Fibroblast of mammary gland (primary cell): Measurements from ENCODE around the gene TMCO2.
"Not testable (repeated sequence)": the region's sequence is repeated elsewhere in the genome, so short reads cannot be mapped to it uniquely, and the experiment has no call there.

ENCODE experiments used
- DNase-seq: peaks from one replicate; pipeline ENCODE4 v3.0.0-alpha.2; 2010; ENCODE audit warnings: low read depth
- H3K4me3 ChIP-seq: 2 replicates; pipeline ENCODE4 v1.5.1; 2011; ENCODE audit warnings: low read depth, mild to moderate bottlenecking, low read length, moderate library complexity; ENCODE audit not compliant: control insufficient read depth
- CTCF ChIP-seq: conservative IDR thresholded peaks from 2 replicates; pipeline ENCODE4 v1.5.1; 2011; ENCODE audit warnings: low read depth, low read length, inconsistent platforms; ENCODE audit not compliant: control insufficient read depth, insufficient read depth

TMCO2 gene

GRCh38 chr1:40247655-40248054 lies at the start of gene TMCO2:
Gene TMCO2, plus strand, starts transcription at chr1:40247937. Its CDS starts 57 bp downstream, at chr1:40247994.
- H3K4me3 ChIP-seq = no peak within 1 kb of the TSS
- no peak for DNase-seq
- TF ChIP-seq CTCF = no peak

GRCh38 chr1:40199126-40199525 lies 48.6 kb upstream of the TMCO2 start:
- DNase-seq = no peak
- H3K4me3 ChIP-seq = no peak overlapping the region
- TF ChIP-seq CTCF = no peak

GRCh38 chr1:40204856-40205255 lies 42.9 kb upstream of the TMCO2 start:
- no peak for TF ChIP-seq CTCF
- no peak for DNase-seq
- no peak overlapping the region for H3K4me3 ChIP-seq

- no peak for TF ChIP-seq CTCF
- H3K4me3 ChIP-seq = no peak overlapping the region
- DNase-seq = no peak
Observed at GRCh38 chr1:40210511-40211204, 37.1 kb upstream of the TMCO2 start.

- DNase-seq = no peak
- no peak overlapping the region for H3K4me3 ChIP-seq
- TF ChIP-seq CTCF = no peak
Observed at GRCh38 chr1:40218333-40218732, 29.4 kb upstream of the TMCO2 start.

GRCh38 chr1:40221471-40221905 lies 26.2 kb upstream of the TMCO2 start:
- DNase-seq, H3K4me3 ChIP-seq: not testable (repeated sequence)

- H3K4me3 ChIP-seq = no peak overlapping the region
- no peak for DNase-seq
- TF ChIP-seq CTCF = no peak
Observed at GRCh38 chr1:40221977-40222772, 25.6 kb upstream of the TMCO2 start.
